Aorta (tissue), 5 donors: ENCODE results near the gene OR11A1. TPM values are rescaled to one million over a fixed set of nuclear protein-coding genes. Genes with fewer than 3 reads are reported as not detected.

Source experiments
- ATAC-seq: fragments of 200-7000 bp; cut with Tn5 transposase; one replicate; pipeline ENCODE4 v1.9.1; 2022; ENCODE audit warnings: moderate library complexity; ENCODE audit not compliant: low FRiP score
- DNase-seq, 2 donors: peaks; one replicate each; pipeline ENCODE4 v3.0.0-alpha.2; 2020
- H3K27ac ChIP-seq, 2 donors: one replicate each; pipeline ENCODE4 v1.5.1; 2013; ENCODE audit warnings: low read length in 2 of 2, mild to moderate bottlenecking in 2 of 2, moderate library complexity in 2 of 2, control low read depth in 1 of 2, inconsistent platforms in 1 of 2, low read depth in 1 of 2
- H3K27me3 ChIP-seq, 2 donors: one replicate each; pipeline ENCODE4 v1.6.1; 2013; ENCODE audit warnings: control low read depth in 1 of 2, low read length in 1 of 2, mild to moderate bottlenecking in 1 of 2, moderate library complexity in 1 of 2; ENCODE audit not compliant: insufficient read depth in 2 of 2, control insufficient read depth in 1 of 2
- H3K36me3 ChIP-seq, 2 donors: one replicate each; pipeline ENCODE4 v1.6.1; 2013; ENCODE audit warnings: control low read depth in 1 of 2, low read length in 1 of 2, mild to moderate bottlenecking in 1 of 2; ENCODE audit not compliant: insufficient read depth in 2 of 2, control insufficient read depth in 1 of 2
- H3K4me1 ChIP-seq, 2 donors: one replicate each; pipeline ENCODE4 v1.6.1; 2013; ENCODE audit warnings: low read length in 2 of 2, control low read depth in 1 of 2, mild to moderate bottlenecking in 1 of 2, moderate library complexity in 1 of 2; ENCODE audit not compliant: insufficient read depth in 2 of 2, control insufficient read depth in 1 of 2
- H3K4me3 ChIP-seq, 2 donors: one replicate each; pipeline ENCODE4 v1.5.1; 2013; ENCODE audit warnings: low read length in 2 of 2, control low read depth in 1 of 2, mild to moderate bottlenecking in 1 of 2
- H3K9me3 ChIP-seq: one replicate; pipeline ENCODE4 v1.6.1; 2013; ENCODE audit warnings: mild to moderate bottlenecking, low read length; ENCODE audit not compliant: control insufficient read depth
- WGBS, 2 donors: extraction: QIAGEN DNeasy Blood & Tissue Kit; methylation state at CpG; one replicate each; pipeline ENCODE4 v1.1.7; 2013; 5-methylcytosine and 5-hydroxymethylcytosine counted together
- intact Hi-C, 2 donors: fragments of 100-400 bp; cut with DNase I; formaldehyde crosslinking; loops; one replicate each; pipeline versions ENCODE4 v1.14.2 to v1.15.0; 2022
- polyA plus RNA-seq, 2 donors: library from polyadenylated mRNA; stranded (reverse); fragments of 200-250 nt; gene quantifications; one replicate each; pipeline ENCODE4 v1.2.3, GENCODE V29; 2013
- total RNA-seq, 2 donors: library from RNA; stranded (reverse); fragmentation: NEBNext Ultra II Directional; extraction: Animal tissue kit (Norgen Biotek cat#: 25700); gene quantifications; one replicate each; pipeline ENCODE4 v1.2.1, GENCODE V29; 2021
- donor health status: healthy with polysubstance abuse.
- donor health status: Bipolar disorder and iron deficiency.
- donor health status: DM: no; HTN: no; CAD: no.
- donor health status: DM: no; HTN: no; CAD: no.
- donor health status: DM: yes; HTN: yes; CAD: no.

OR11A1 gene
- total and polyA plus RNA-seq, 4 donors: not detected

- Histone ChIP-seq H3K27me3 (no peaks in the 10 kb centered on the region), H3K9me3 (no peaks in the 10 kb centered on the region), H3K27ac (no peak overlapping the region), H3K4me1 (no peaks in the 10 kb centered on the region), H3K4me3 (no peak overlapping the region), H3K36me3 (no peaks in the 10 kb centered on the region)
- no peak for DNase-seq
- intact Hi-C loops: no loop called here
- ATAC-seq: no peak
- 53 to 68% methylated on average over 2 of the region's 2 CpGs for WGBS, 2 donors
Measured at GRCh38 chr6:29399525-29399924, 57.3 kb downstream of the OR11A1 start.

- no peak for ATAC-seq
- no peaks in the 10 kb centered on the region for H3K9me3 ChIP-seq
- intact Hi-C loops: no loop called here
Measured at GRCh38 chr6:29395331-29395730, 61.5 kb downstream of the OR11A1 start, which contains the start of gene OR12D2. TSS of gene OR12D2 (plus strand) at chr6:29395631. CDS start at chr6:29396700, 1,069 bp downstream.

DNA sequence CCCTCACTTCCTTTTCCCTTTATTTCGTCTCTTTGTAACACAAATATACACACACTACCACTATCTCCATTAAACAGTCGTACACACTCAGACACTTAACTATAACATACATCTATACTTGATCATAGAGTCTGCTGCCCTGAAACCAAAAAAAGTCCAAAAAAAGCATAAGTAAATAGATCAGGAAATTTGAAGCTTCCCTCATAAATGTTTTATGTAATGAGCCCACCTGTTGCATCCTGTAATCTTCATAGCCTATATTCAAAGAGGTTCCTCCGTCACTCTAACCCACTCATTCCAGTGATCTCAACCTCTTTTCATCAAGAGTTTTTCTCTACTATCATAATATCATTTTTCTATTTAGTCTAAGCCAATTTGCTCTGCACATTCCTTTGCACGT is 68.3 kb downstream of the OR11A1 start:
- H3K27me3 ChIP-seq: no peaks in the 10 kb centered on the region
- WGBS, 2 donors: 32 to 49% methylated on average over 4 of the region's 4 CpGs

More at GRCh38 chr6:29395331-29395730, 61.5 kb downstream of the OR11A1 start, which contains the start of gene OR12D2:
- Histone ChIP-seq H3K36me3 (no peaks in the 10 kb centered on the region), H3K27me3 (no peaks in the 10 kb centered on the region), H3K4me3 (no peak within 1 kb of the TSS), H3K4me1 (no peaks in the 10 kb centered on the region), H3K27ac (no peak within 1 kb of the TSS)
- no peak for DNase-seq

GRCh38 chr6:29376003-29376402 is 80.9 kb downstream of the OR11A1 start:
- no peaks in the 10 kb centered on the region for H3K4me1 ChIP-seq
- ATAC-seq (no peak), DNase-seq (no peak)
- no peak overlapping the region for H3K4me3 ChIP-seq
- no peaks in the 10 kb centered on the region for H3K9me3 ChIP-seq
- no peaks in the 10 kb centered on the region for H3K36me3 ChIP-seq
- H3K27me3 ChIP-seq: no peaks in the 10 kb centered on the region
- intact Hi-C loops: no loop called here
- no peak overlapping the region for H3K27ac ChIP-seq

More for the DNA sequence above, 68.3 kb downstream of the OR11A1 start:
- intact Hi-C loops: no loop called here
- Histone ChIP-seq H3K4me3 (no peak overlapping the region), H3K36me3 (no peaks in the 10 kb centered on the region), H3K27ac (no peak overlapping the region), H3K4me1 (no peaks in the 10 kb centered on the region), H3K9me3 (no peaks in the 10 kb centered on the region)
- no peak for DNase-seq
- ATAC-seq: no peak

Other genes starting within 250 kb of the OR11A1 start
- not detected for gene OR14J1, start 155.4 kb downstream of the OR11A1 start, total RNA-seq
- gene OR14J1, start 155.4 kb downstream of the OR11A1 start, polyA plus RNA-seq: not detected
- gene OR5V1, start 88.2 kb downstream of the OR11A1 start, total RNA-seq: not detected
- not detected for gene OR5V1, start 88.2 kb downstream of the OR11A1 start, polyA plus RNA-seq
- gene OR12D3, start 81.8 kb downstream of the OR11A1 start, total RNA-seq: not detected
- gene OR12D3, start 81.8 kb downstream of the OR11A1 start, polyA plus RNA-seq: not detected
- gene OR12D2, start 61.4 kb downstream of the OR11A1 start, total RNA-seq: not detected
- gene OR12D2, start 61.4 kb downstream of the OR11A1 start, polyA plus RNA-seq: not detected
- gene OR12D1, start 42.1 kb downstream of the OR11A1 start, total RNA-seq: not detected
- gene OR12D1, start 42.1 kb downstream of the OR11A1 start, polyA plus RNA-seq: not detected
- gene OR10C1, start 17.8 kb downstream of the OR11A1 start, total RNA-seq: not detected
- gene OR10C1, start 17.8 kb downstream of the OR11A1 start, polyA plus RNA-seq: not detected
- gene OR2H1, start 84 bp upstream of the OR11A1 start, total RNA-seq: not detected
- gene OR2H1, start 84 bp upstream of the OR11A1 start, polyA plus RNA-seq: not detected
- gene MAS1L, start 30.9 kb upstream of the OR11A1 start, total RNA-seq: under 1 TPM in 1 of 2 donors, not detected in 1; 0.60 TPM
- not detected for gene MAS1L, start 30.9 kb upstream of the OR11A1 start, polyA plus RNA-seq
- 1 to 10 TPM in 1 of 2 donors, under 1 TPM in 1; 0.32 to 4.4 TPM for gene UBD, start 102.7 kb upstream of the OR11A1 start, total RNA-seq
- 1 to 10 TPM in 1 of 2 donors, under 1 TPM in 1; 0.51 to 3.9 TPM for gene UBD, start 102.7 kb upstream of the OR11A1 start, polyA plus RNA-seq
- not detected for gene OR2H2, start 128.1 kb upstream of the OR11A1 start, total RNA-seq
- gene OR2H2, start 128.1 kb upstream of the OR11A1 start, polyA plus RNA-seq: not detected
- gene GABBR1, start 176.1 kb upstream of the OR11A1 start, total RNA-seq: 100 to 1,000 TPM in 1 of 2 donors, 10 to 100 TPM in 1; 91.6 to 126 TPM
- 100 to 1,000 TPM in 1 of 2 donors, 10 to 100 TPM in 1; 13.6 to 103 TPM for gene GABBR1, start 176.1 kb upstream of the OR11A1 start, polyA plus RNA-seq
- gene MOG, start 200.0 kb upstream of the OR11A1 start, total RNA-seq: not detected
- 1 to 10 TPM in 1 of 2 donors, not detected in 1; 1.5 TPM for gene MOG, start 200.0 kb upstream of the OR11A1 start, polyA plus RNA-seq
- under 1 TPM in 1 of 2 donors, not detected in 1; 0.49 TPM for gene ZFP57, start 224.1 kb upstream of the OR11A1 start, total RNA-seq
- 1 to 10 TPM in 1 of 2 donors, not detected in 1; 7.1 TPM for gene ZFP57, start 224.1 kb upstream of the OR11A1 start, polyA plus RNA-seq